ENCODE data around the gene SORCS2.

SORCS2 gene

DNA sequence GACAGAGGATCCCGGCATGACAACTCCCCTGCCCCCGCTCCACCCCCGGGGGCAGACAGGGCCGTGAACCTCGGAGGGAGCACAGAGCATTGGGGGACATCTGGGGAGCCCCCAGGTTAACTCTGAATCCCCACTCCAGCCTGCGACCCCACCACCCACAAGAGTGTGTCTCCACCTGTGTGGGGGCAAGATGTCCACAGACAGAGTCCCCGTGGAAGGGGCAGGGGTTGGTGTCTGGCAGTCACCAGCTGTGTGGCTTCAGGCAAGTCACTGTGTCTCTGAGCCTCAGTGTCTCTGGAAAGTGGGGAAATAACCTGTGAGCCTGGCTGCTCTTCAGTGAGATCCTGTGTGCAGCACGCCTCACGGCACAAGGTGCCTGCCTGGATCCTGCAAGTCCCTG lies 508.3 kb downstream of the SORCS2 start:
- in situ Hi-C loops (cut with HindIII; ENCODE audit: low pct_unique_long_range_greater_than_20kb, low sequenced_read_pairs), result no loop called here
- no peak for DNase-seq (ENCODE audit: low read depth in 1 of 2, low spot score in 1 of 2)
- TF ChIP-seq JUND (IDR thresholded peaks at IDR 0.05; ENCODE audit: low read depth), result no peak

DNA sequence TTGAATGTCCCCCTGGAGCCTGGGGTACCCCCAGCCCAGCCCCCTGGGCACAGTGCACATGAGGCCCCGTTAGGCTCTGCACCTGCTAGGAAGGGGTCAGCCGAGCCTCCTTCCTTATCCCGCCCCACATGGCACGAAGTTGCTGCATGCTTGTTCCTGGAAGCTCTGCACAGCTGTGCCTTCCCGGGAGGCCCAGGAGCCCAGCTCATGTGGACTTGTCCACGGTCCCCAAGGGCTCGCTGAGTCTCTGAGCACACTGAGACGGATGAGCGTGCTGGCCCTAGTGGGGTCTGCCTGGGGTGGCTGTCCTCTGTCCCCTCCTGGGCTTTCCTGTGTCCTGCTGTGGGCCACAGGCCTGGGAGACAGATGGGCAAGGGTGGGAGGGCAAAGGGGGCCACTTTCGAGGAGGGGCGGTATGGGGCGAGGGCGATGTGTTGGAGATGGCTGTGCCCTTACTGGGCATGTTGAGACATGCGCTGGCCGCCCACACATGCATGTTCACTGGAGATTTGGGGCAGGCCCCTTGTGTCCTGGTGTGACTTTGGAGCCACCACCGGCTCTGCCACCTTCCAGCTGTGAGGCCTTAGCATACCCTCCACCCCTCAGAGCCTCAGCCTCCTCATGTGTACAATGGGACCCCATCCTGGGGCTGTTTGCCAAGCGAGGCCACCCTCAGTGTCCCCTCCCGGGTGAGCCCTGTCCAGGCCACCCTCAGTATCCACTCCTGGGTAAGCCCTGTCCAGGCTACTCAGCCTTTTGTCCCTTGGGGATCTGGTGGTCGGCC lies 509.7 kb downstream of the SORCS2 start:
- TF ChIP-seq JUND (IDR thresholded peaks at IDR 0.05; ENCODE audit: low read depth), result no peak
- no peak for DNase-seq (ENCODE audit: low read depth in 1 of 2, low spot score in 1 of 2)
- in situ Hi-C loops (cut with HindIII; ENCODE audit: low pct_unique_long_range_greater_than_20kb, low sequenced_read_pairs), result no loop called here

- TF ChIP-seq JUND (IDR thresholded peaks at IDR 0.05; ENCODE audit: low read depth), result no peak
- in situ Hi-C loops (cut with HindIII; ENCODE audit: low pct_unique_long_range_greater_than_20kb, low sequenced_read_pairs), result no loop called here
- DNase-seq (ENCODE audit: low read depth in 1 of 2, low spot score in 1 of 2), result no peak
Measured at GRCh38 chr4:7703688-7704087, 511.4 kb downstream of the SORCS2 start.

GRCh38 chr4:7704091-7704490 lies 511.8 kb downstream of the SORCS2 start:
- in situ Hi-C loops (cut with HindIII; ENCODE audit: low pct_unique_long_range_greater_than_20kb, low sequenced_read_pairs), result no loop called here
- TF ChIP-seq JUND (IDR thresholded peaks at IDR 0.05; ENCODE audit: low read depth), result no peak
- no peak for DNase-seq (ENCODE audit: low read depth in 1 of 2, low spot score in 1 of 2)

GRCh38 chr4:7704625-7705024 lies 512.3 kb downstream of the SORCS2 start:
- no peak for TF ChIP-seq JUND (IDR thresholded peaks at IDR 0.05; ENCODE audit: low read depth)
- in situ Hi-C loops (cut with HindIII; ENCODE audit: low pct_unique_long_range_greater_than_20kb, low sequenced_read_pairs), result no loop called here
- no peak for DNase-seq (ENCODE audit: low read depth in 1 of 2, low spot score in 1 of 2)

GRCh38 chr4:7705062-7705461 lies 512.7 kb downstream of the SORCS2 start:
- DNase-seq (ENCODE audit: low read depth in 1 of 2, low spot score in 1 of 2), result no peak
- in situ Hi-C loops (cut with HindIII; ENCODE audit: low pct_unique_long_range_greater_than_20kb, low sequenced_read_pairs), result no loop called here

DNA sequence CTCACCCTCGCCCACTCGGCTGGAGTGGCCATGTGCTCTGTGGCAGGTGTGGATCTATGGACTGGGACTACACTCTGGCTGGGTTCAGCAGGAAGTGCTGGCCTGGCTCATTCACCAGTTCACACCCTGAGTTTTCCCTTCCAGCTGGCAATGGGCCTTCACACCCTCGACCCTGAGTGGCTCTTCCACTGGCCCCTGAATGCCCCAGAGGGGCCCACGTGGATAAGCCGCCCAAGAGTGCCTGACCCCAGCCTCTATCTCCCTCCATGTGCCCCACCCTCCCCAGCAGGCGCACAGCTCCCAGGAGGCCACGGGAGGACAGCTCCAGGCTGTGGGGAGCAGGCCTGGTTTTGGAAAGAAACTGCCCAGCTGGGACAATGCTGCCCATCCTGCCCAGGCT lies 513.3 kb downstream of the SORCS2 start:
- in situ Hi-C loops (cut with HindIII; ENCODE audit: low pct_unique_long_range_greater_than_20kb, low sequenced_read_pairs), result no loop called here
- TF ChIP-seq JUND (IDR thresholded peaks at IDR 0.05; ENCODE audit: low read depth), result no peak

More at GRCh38 chr4:7705062-7705461, 512.7 kb downstream of the SORCS2 start:
- TF ChIP-seq JUND (IDR thresholded peaks at IDR 0.05; ENCODE audit: low read depth), result no peak

DNA sequence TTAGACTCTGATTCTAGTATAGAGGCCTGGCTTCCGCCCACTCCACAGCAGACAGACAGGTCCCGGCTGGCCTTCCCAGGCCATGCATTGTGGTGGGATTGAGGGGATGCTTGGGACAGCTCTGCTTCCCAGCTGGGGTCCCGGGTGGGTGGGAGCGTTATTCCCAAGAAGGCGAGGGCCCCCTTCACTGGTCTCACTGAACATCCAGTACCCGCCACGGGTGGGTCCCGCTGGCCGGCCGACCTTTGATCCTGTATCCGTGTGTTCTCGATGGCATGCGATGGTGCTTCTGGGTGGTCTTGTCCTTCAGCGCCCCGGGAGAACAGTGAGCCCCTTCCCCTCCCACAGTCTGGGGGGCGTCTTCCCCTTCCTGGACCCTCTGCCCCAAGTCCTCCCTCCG lies 515.9 kb downstream of the SORCS2 start:
- no peak for DNase-seq (ENCODE audit: low read depth in 1 of 2, low spot score in 1 of 2)
- TF ChIP-seq JUND (IDR thresholded peaks at IDR 0.05; ENCODE audit: low read depth), result no peak
- in situ Hi-C loops (cut with HindIII; ENCODE audit: low pct_unique_long_range_greater_than_20kb, low sequenced_read_pairs), result no loop called here

More for the DNA sequence above, 513.3 kb downstream of the SORCS2 start:
- no peak for DNase-seq (ENCODE audit: low read depth in 1 of 2, low spot score in 1 of 2)

- no peak for DNase-seq (ENCODE audit: low read depth in 1 of 2, low spot score in 1 of 2)
- in situ Hi-C loops (cut with HindIII; ENCODE audit: low pct_unique_long_range_greater_than_20kb, low sequenced_read_pairs), result no loop called here
- no peak for TF ChIP-seq JUND (IDR thresholded peaks at IDR 0.05; ENCODE audit: low read depth)
Measured at GRCh38 chr4:7708981-7709380, 516.6 kb downstream of the SORCS2 start.

- DNase-seq (ENCODE audit: low read depth in 1 of 2, low spot score in 1 of 2), result no peak
- in situ Hi-C loops (cut with HindIII; ENCODE audit: low pct_unique_long_range_greater_than_20kb, low sequenced_read_pairs), result no loop called here
Measured at GRCh38 chr4:7709431-7709830, 517.1 kb downstream of the SORCS2 start.

DNA sequence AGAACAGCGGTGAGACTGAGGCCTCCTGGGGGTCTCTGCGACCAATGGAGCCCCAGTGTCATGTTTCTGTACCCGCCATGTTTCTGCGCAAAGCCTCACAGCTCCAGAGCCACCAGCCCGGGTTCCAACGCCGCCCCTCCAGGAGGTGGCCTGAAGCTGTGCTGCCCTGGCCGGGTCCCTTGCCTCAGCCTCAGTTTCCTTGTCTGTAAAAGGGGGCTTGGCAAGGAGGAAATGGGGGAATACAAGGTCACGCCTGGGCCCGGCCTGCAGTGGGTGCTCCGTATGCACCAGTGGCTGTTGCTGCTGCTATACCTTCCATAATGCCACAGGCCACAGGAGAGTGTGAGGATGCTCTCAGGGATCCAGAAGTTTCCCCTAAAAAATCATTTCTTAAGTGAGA lies 517.8 kb downstream of the SORCS2 start:
- TF ChIP-seq JUND (IDR thresholded peaks at IDR 0.05; ENCODE audit: low read depth), result no peak
- in situ Hi-C loops (cut with HindIII; ENCODE audit: low pct_unique_long_range_greater_than_20kb, low sequenced_read_pairs), result no loop called here
- no peak for DNase-seq (ENCODE audit: low read depth in 1 of 2, low spot score in 1 of 2)

More at GRCh38 chr4:7709431-7709830, 517.1 kb downstream of the SORCS2 start:
- no peak for TF ChIP-seq JUND (IDR thresholded peaks at IDR 0.05; ENCODE audit: low read depth)

DNA sequence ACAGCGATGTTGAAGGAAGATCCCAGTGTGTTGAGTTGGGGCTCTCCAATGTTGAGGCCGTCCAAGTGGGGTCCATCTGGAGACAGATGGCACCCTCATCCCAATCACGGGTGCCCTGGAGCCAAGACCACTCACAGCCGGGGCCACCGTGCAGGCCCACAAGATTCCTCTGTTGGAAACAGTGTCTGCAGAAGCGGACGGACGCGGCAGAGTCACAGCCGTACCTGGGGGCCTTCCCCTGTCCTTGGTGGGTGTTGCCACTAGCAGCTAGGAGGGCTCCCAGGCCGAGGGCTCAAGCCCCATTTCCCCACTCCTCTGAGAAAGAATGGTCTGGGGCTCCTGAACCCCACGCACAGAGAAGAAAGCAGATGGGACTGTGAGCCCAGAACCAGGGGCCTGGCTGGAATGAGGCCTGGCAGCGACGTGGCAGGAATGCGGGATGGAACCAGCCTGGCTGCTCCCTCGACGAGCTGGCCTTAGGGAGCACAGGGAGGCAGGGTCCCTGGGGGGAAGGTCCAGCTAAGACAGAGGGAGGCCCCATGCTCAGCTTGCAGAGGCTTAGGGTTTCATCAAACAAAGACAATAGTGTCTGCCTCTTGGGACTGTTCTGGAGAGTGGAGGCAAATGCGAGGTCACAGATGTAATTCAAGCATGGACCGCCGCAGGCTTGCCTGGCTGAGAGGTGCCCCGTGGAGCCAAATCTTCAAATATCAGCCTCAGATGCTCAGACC lies 518.4 kb downstream of the SORCS2 start:
- in situ Hi-C loops (cut with HindIII; ENCODE audit: low pct_unique_long_range_greater_than_20kb, low sequenced_read_pairs), result no loop called here
- TF ChIP-seq JUND (IDR thresholded peaks at IDR 0.05; ENCODE audit: low read depth), result no peak
- no peak for DNase-seq (ENCODE audit: low read depth in 1 of 2, low spot score in 1 of 2)

DNA sequence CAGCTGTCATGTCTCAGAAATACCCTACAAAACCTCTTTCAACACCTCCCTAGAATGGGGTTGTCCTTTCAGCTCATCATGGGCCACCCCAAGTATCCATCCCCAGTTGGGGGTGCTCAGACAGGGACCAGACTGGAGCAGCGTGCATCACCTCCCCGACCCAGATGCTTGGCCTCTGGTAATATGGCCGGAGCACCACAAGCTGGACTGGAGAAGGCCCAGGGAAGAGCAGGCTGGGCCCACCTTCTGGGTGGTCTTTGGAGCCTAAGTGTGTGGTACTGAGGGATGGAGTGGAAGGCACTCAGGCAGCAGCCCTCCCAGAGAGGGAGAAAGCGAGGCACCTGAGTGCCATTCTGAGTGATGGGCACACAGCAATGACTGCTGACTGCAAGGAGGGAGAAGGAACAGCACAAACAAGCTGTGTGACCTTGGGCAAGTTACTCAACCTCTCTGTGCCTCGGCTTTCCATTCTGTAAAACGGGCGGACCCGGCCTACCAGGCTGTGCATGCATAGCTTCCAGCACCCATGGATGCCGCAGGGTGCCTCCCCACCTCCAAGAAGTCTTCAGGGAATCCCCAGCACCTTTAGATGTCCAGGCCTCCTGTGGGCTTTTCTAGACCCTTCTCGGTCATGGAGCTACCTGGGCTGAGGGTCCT lies 519.1 kb downstream of the SORCS2 start:
- in situ Hi-C loops (cut with HindIII; ENCODE audit: low pct_unique_long_range_greater_than_20kb, low sequenced_read_pairs), result no loop called here
- TF ChIP-seq JUND (IDR thresholded peaks at IDR 0.05; ENCODE audit: low read depth), result no peak

More for the DNA sequence above, 519.1 kb downstream of the SORCS2 start:
- DNase-seq (ENCODE audit: low read depth in 1 of 2, low spot score in 1 of 2), result no peak

All from T47D (cell line).